ENCODE results near the gene DVL1.

Gene DVL1

GRCh38 chr1:1287288-1288110 is 61.7 kb downstream of the DVL1 start:
- DNase-seq (ENCODE audit: insufficient read length) (no peak), FAIRE-seq (no peak)
- no peak for TF ChIP-seq POLR2AphosphoS5 (IDR thresholded peaks at IDR 0.05; ENCODE audit: low read depth, low read length)
- no peak for TF ChIP-seq POLR2A (IDR thresholded peaks at IDR 0.05; ENCODE audit: low read depth, low read length)
- no peak for TF ChIP-seq TAF1 (IDR thresholded peaks at IDR 0.05; ENCODE audit: borderline replicate concordance, low read depth, low read length)

GRCh38 chr1:1286313-1287261 is 62.6 kb downstream of the DVL1 start:
- DNase-seq (ENCODE audit: insufficient read length) (no peak), FAIRE-seq (no peak)
- TF ChIP-seq POLR2A (IDR thresholded peaks at IDR 0.05; ENCODE audit: low read depth, low read length) (no peak), TAF1 (IDR thresholded peaks at IDR 0.05; ENCODE audit: borderline replicate concordance, low read depth, low read length) (no peak), POLR2AphosphoS5 (IDR thresholded peaks at IDR 0.05; ENCODE audit: low read depth, low read length) (no peak)

- no peak for TF ChIP-seq POLR2A (IDR thresholded peaks at IDR 0.05; ENCODE audit: low read depth, low read length)
- TF ChIP-seq POLR2AphosphoS5 (IDR thresholded peaks at IDR 0.05; ENCODE audit: low read depth, low read length), result no peak
- no peak for TF ChIP-seq TAF1 (IDR thresholded peaks at IDR 0.05; ENCODE audit: borderline replicate concordance, low read depth, low read length)
- DNase-seq (ENCODE audit: insufficient read length) (no peak), FAIRE-seq (no peak)
Observed at GRCh38 chr1:1285611-1286311, 63.5 kb downstream of the DVL1 start.

Measured in GM12892 (cell line).